Liver (tissue), 9 donors: ENCODE data around the gene SIRT7. TPM values are rescaled to one million over a fixed set of nuclear protein-coding genes. Genes with fewer than 3 reads are reported as not detected.

Source experiments
- DNase-seq: peaks from one replicate; pipeline ENCODE4 v3.0.0-alpha.2; 2017; ENCODE audit warnings: low spot score
- H3K27ac ChIP-seq, 2 donors: one replicate each; pipeline ENCODE4 v1.7.0; 2013; ENCODE audit warnings: inconsistent platforms in 2 of 2, low read length in 2 of 2, control low read depth in 1 of 2, low read depth in 1 of 2, mild to moderate bottlenecking in 1 of 2
- H3K27me3 ChIP-seq, 4 donors: one replicate each; pipeline versions ENCODE4 v1.6.1 to v1.7.0; 2013; ENCODE audit warnings: low read length in 3 of 4, inconsistent platforms in 1 of 4, mild to moderate bottlenecking in 1 of 4, moderate library complexity in 1 of 4; ENCODE audit not compliant: control insufficient read depth in 4 of 4, insufficient read depth in 4 of 4
- H3K36me3 ChIP-seq, 4 donors: one replicate each; pipeline versions ENCODE4 v1.6.1 to v1.7.0; 2013; ENCODE audit warnings: low read length in 3 of 4, mild to moderate bottlenecking in 3 of 4, low read depth in 1 of 4, moderate library complexity in 1 of 4; ENCODE audit not compliant: control insufficient read depth in 4 of 4, insufficient read depth in 3 of 4
- H3K4me1 ChIP-seq, 4 donors: one replicate each; pipeline versions ENCODE4 v1.6.1 to v1.7.0; 2013; ENCODE audit warnings: low read length in 3 of 4, mild to moderate bottlenecking in 3 of 4, moderate library complexity in 1 of 4; ENCODE audit not compliant: control insufficient read depth in 4 of 4, insufficient read depth in 4 of 4
- H3K4me3 ChIP-seq, 3 donors: one replicate each; pipeline versions ENCODE4 v1.6.1 to v1.7.0; 2013; ENCODE audit warnings: low read length in 3 of 3, control low read depth in 1 of 3, low read depth in 1 of 3, mild to moderate bottlenecking in 1 of 3
- H3K9ac ChIP-seq, 2 donors: one replicate each; pipeline ENCODE4 v1.7.0; 2013; ENCODE audit warnings: low read length in 2 of 2, mild to moderate bottlenecking in 2 of 2, moderate library complexity in 2 of 2, control low read depth in 1 of 2, low read depth in 1 of 2
- H3K9me3 ChIP-seq, 4 donors: one replicate each; pipeline versions ENCODE4 v1.6.1 to v1.7.0; 2013; ENCODE audit warnings: low read length in 3 of 4; ENCODE audit not compliant: control insufficient read depth in 4 of 4
- EGR1 ChIP-seq, 2 donors: IDR thresholded peaks; 2 replicates each; pipeline ENCODE4 v1.6.1; 2016 to 2018; ENCODE audit warnings: antibody characterized with exemption in 2 of 2, low read depth in 2 of 2
- FOXA1 ChIP-seq: IDR thresholded peaks from 2 replicates; pipeline ENCODE4 v1.6.1; 2016; ENCODE audit warnings: antibody characterized with exemption
- FOXA2 ChIP-seq: IDR thresholded peaks from 2 replicates; pipeline ENCODE4 v1.6.1; 2016; ENCODE audit warnings: antibody characterized with exemption
- GABPA ChIP-seq, 2 donors: IDR thresholded peaks in 1 of 2; conservative IDR thresholded peaks in 1 of 2; 2 replicates each; pipeline ENCODE4 v1.6.1; 2016; ENCODE audit warnings: antibody characterized with exemption in 2 of 2, mild to moderate bottlenecking in 1 of 2, moderate library complexity in 1 of 2
- HNF4A ChIP-seq, 2 donors: conservative IDR thresholded peaks; 2 replicates each; pipeline ENCODE4 v1.6.1; 2016; ENCODE audit warnings: antibody characterized with exemption in 2 of 2, mild to moderate bottlenecking in 2 of 2
- HNF4G ChIP-seq: IDR thresholded peaks from 2 replicates; pipeline ENCODE4 v1.6.1; 2016; ENCODE audit warnings: antibody characterized with exemption
- JUND ChIP-seq, 2 donors: IDR thresholded peaks; 2 replicates each; pipeline ENCODE4 v1.6.1; 2016; ENCODE audit warnings: antibody characterized with exemption in 2 of 2
- MAX ChIP-seq: IDR thresholded peaks from 2 replicates; pipeline ENCODE4 v1.6.1; 2016; ENCODE audit warnings: antibody characterized with exemption
- NR2F2 ChIP-seq: IDR thresholded peaks from 2 replicates; pipeline ENCODE4 v1.6.1; 2016; ENCODE audit warnings: antibody characterized with exemption
- RAD21 ChIP-seq, 2 donors: IDR thresholded peaks; 2 replicates each; pipeline ENCODE4 v1.6.1; 2016; ENCODE audit warnings: antibody characterized with exemption in 2 of 2, mild to moderate bottlenecking in 2 of 2
- REST ChIP-seq: IDR thresholded peaks from 2 replicates; pipeline ENCODE4 v1.6.1; 2016; ENCODE audit warnings: antibody characterized with exemption, mild to moderate bottlenecking
- RXRA ChIP-seq, 2 donors: IDR thresholded peaks; 2 replicates each; pipeline ENCODE4 v1.6.1; 2017 to 2018; ENCODE audit warnings: antibody characterized with exemption in 2 of 2, mild to moderate bottlenecking in 1 of 2
- SP1 ChIP-seq: IDR thresholded peaks from 2 replicates; pipeline ENCODE4 v1.6.1; 2018; ENCODE audit warnings: antibody characterized with exemption, mild to moderate bottlenecking
- TAF1 ChIP-seq: conservative IDR thresholded peaks from 2 replicates; pipeline ENCODE4 v1.6.1; 2016; ENCODE audit warnings: antibody characterized with exemption, mild to moderate bottlenecking
- YY1 ChIP-seq: IDR thresholded peaks from 2 replicates; pipeline ENCODE4 v1.6.1; 2016; ENCODE audit warnings: antibody characterized with exemption, mild to moderate bottlenecking
- WGBS: extraction: QIAGEN DNeasy Blood & Tissue Kit; methylation state at CpG from one replicate; pipeline ENCODE4 v1.1.7; 2013; 5-methylcytosine and 5-hydroxymethylcytosine counted together
- polyA plus RNA-seq, 2 donors: library from polyadenylated mRNA; stranded (reverse) in 1 of 2; unstranded in 1 of 2; fragments of 200-250 nt in 1 of 2; fragments of >200 nt in 1 of 2; fragmentation: Nextera tagmentation in 1 of 2; extraction: Ambion mirVana in 1 of 2; gene quantifications; one replicate each; pipeline versions ENCODE4 v1.2.1 to v1.2.3, GENCODE V29; 2013 to 2015
- total RNA-seq, 2 donors: library from RNA; depleted of rRNA; stranded (reverse); fragments of >200 nt; gene quantifications; one replicate each; pipeline ENCODE4 v1.2.3, GENCODE V29; 2014
- TF ChIP-seq, protein P1 (sequence below): fragments of 150-350 bp; IDR thresholded peaks from 2 replicates; pipeline ENCODE4 v1.5.1; 2017; ENCODE audit warnings: improper control_type of control experiment, low read depth, low read length; ENCODE audit not compliant: missing input control
- TF ChIP-seq, protein P2 (sequence below): IDR thresholded peaks from 2 replicates; pipeline ENCODE4 v1.6.1; 2016; ENCODE audit warnings: antibody characterized with exemption
- TF ChIP-seq, protein P3 (sequence below): IDR thresholded peaks from 2 replicates; pipeline ENCODE4 v1.6.1; 2016; ENCODE audit warnings: antibody characterized with exemption
- donor health status: healthy.
- donor health status: healthy.
- donor health status: healthy.
- donor health status: healthy.
- donor health status: healthy.

Gene SIRT7
- total and polyA plus RNA-seq, 4 donors: 7.1 to 16.5 (median 11.5) TPM

GRCh38 chr17:81955756-81956544 lies 38.0 kb upstream of the SIRT7 start:
- no peak overlapping the region for H3K9ac ChIP-seq
- no peaks in the 10 kb centered on the region for H3K9me3 ChIP-seq
- no peak overlapping the region for H3K27ac ChIP-seq
- H3K27me3 ChIP-seq: no peaks in the 10 kb centered on the region
- DNase-seq: no peak
- WGBS: 88% methylated on average over 13 of the region's 13 CpGs
- TF ChIP-seq RXRA (IDR thresholded peaks at IDR 0.05) (no peak), FOXA1 (no peak), HNF4A (conservative IDR thresholded peaks at IDR 0.05) (no peak), MAX (no peak), NR2F2 (no peak), FOXA2 (no peak), JUND (IDR thresholded peaks at IDR 0.05) (no peak), YY1 (no peak), EGR1 (IDR thresholded peaks at IDR 0.05; ENCODE audit: low read depth in 2 of 2) (no peak), TAF1 (no peak), SP1 (no peak), HNF4G (no peak), GABPA (IDR thresholded peaks at IDR 0.05 in 1 of 2, conservative IDR thresholded peaks at IDR 0.05 in 1 of 2) (no peak), RAD21 (IDR thresholded peaks at IDR 0.05) (no peak), REST (no peak)
- TF ChIP-seq, protein P1, sequence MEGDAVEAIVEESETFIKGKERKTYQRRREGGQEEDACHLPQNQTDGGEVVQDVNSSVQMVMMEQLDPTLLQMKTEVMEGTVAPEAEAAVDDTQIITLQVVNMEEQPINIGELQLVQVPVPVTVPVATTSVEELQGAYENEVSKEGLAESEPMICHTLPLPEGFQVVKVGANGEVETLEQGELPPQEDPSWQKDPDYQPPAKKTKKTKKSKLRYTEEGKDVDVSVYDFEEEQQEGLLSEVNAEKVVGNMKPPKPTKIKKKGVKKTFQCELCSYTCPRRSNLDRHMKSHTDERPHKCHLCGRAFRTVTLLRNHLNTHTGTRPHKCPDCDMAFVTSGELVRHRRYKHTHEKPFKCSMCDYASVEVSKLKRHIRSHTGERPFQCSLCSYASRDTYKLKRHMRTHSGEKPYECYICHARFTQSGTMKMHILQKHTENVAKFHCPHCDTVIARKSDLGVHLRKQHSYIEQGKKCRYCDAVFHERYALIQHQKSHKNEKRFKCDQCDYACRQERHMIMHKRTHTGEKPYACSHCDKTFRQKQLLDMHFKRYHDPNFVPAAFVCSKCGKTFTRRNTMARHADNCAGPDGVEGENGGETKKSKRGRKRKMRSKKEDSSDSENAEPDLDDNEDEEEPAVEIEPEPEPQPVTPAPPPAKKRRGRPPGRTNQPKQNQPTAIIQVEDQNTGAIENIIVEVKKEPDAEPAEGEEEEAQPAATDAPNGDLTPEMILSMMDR: no peak
- TF ChIP-seq, protein P2, sequence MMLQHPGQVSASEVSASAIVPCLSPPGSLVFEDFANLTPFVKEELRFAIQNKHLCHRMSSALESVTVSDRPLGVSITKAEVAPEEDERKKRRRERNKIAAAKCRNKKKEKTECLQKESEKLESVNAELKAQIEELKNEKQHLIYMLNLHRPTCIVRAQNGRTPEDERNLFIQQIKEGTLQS: no peak
- TF ChIP-seq, protein P3, sequence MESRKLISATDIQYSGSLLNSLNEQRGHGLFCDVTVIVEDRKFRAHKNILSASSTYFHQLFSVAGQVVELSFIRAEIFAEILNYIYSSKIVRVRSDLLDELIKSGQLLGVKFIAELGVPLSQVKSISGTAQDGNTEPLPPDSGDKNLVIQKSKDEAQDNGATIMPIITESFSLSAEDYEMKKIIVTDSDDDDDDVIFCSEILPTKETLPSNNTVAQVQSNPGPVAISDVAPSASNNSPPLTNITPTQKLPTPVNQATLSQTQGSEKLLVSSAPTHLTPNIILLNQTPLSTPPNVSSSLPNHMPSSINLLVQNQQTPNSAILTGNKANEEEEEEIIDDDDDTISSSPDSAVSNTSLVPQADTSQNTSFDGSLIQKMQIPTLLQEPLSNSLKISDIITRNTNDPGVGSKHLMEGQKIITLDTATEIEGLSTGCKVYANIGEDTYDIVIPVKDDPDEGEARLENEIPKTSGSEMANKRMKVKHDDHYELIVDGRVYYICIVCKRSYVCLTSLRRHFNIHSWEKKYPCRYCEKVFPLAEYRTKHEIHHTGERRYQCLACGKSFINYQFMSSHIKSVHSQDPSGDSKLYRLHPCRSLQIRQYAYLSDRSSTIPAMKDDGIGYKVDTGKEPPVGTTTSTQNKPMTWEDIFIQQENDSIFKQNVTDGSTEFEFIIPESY: no peak
- H3K4me3 ChIP-seq: no peak overlapping the region
- no peaks in the 10 kb centered on the region for H3K36me3 ChIP-seq
- peaks cover 4 to 20% (median 10%) of the 10 kb centered on the region in 4 donors for H3K4me1 ChIP-seq
